Right lobe of liver (tissue), 4 donors: ENCODE measurements around the gene ENTREP1.

Experiments
- CTCF ChIP-seq, 4 donors: fragments of 200-600 bp in 3 of 4; fragments of 450-650 bp in 1 of 4; IDR thresholded peaks; one replicate each; pipeline versions ENCODE4 v1.5.1 to v1.8.0; 2016 to 2022; ENCODE audit warnings: antibody characterized with exemption in 4 of 4, mild to moderate bottlenecking in 2 of 4
- POLR2A ChIP-seq: fragments of 450-650 bp; IDR thresholded peaks from one replicate; pipeline ENCODE4 v1.6.1; 2017; ENCODE audit warnings: antibody characterized with exemption, mild to moderate bottlenecking
- donor health status: DM: no; HTN: no; CAD: no.
- donor health status: DM: no; HTN: no; CAD: no.
- donor health status: DM: no; HTN: yes; CAD: no.

- TF ChIP-seq CTCF (IDR thresholded peaks at IDR 0.05) (no peak), POLR2A (no peak)
Measured at GRCh38 chr9:69332067-69332685, 7.2 kb downstream of the ENTREP1 start.
